HCT116 (cell line): Measurements from ENCODE around the gene SLX9. TPM values are rescaled to one million over a fixed set of nuclear protein-coding genes. Genes with fewer than 3 reads are reported as not detected.

ENCODE experiments used
- ATAC-seq: fragments of 200-7000 bp; cut with Tn5 transposase; 2 replicates; pipeline ENCODE4 v1.9.1; 2020; ENCODE audit warnings: mild to moderate bottlenecking, moderate library complexity
- BruUV-seq: library from RNA; stranded (reverse); fragments of 400-500 nt; replicated peaks from 2 replicates; lab custom pipeline; 2021; lab: Mats Ljungman, UMichigan
- CTCF ChIA-PET: fragments of 300-600 bp; sonication (Branson Sonifier 250); formaldehyde crosslinking; loops from one replicate; lab custom pipeline; 2021; ENCODE audit warnings: antibody characterized with exemption; lab: Charles Lee
- POLR2A ChIA-PET: fragments of 300-600, 350-600 bp; sonication (Branson Sonifier 250); formaldehyde crosslinking; loops from one replicate; lab custom pipeline; 2021; ENCODE audit warnings: antibody characterized with exemption; lab: Charles Lee
- RAD21 ChIA-PET, 2 experiments: fragments of 300-600 bp; sonication (Branson Sonifier 250); formaldehyde crosslinking; loops; one replicate each; lab custom pipeline; 2023; ENCODE audit warnings: low total read pairs in 2 of 2; ENCODE audit not compliant: uncharacterized antibody in 2 of 2, unreplicated experiment in 2 of 2, low non-redundant PET in 1 of 2; lab: Charles Lee
- DNase-seq: peaks from one replicate; pipeline ENCODE4 v3.0.0-alpha.2; 2010; ENCODE audit warnings: low read depth, low spot score
- H2AFZ ChIP-seq: fragments of 200-600 bp; shearing (Covaris generic), sonication (generic); 2 replicates; pipeline ENCODE4 v1.6.1; 2017; ENCODE audit warnings: low read depth, mixed run types, mixed read lengths, antibody characterized with exemption, low read length; ENCODE audit not compliant: poor library complexity, severe bottlenecking
- H3K27ac ChIP-seq: 2 replicates; pipeline ENCODE4 v1.5.1; 2012; ENCODE audit warnings: low read depth, low read length
- H3K27me3 ChIP-seq: fragments of 200-600 bp; sonication (generic); 2 replicates; pipeline ENCODE4 v1.6.1; 2016; ENCODE audit warnings: mixed run types, low read length, mixed read lengths; ENCODE audit not compliant: insufficient read depth
- H3K36me3 ChIP-seq, 2 experiments: fragments of 200-500 bp in 1 of 2; fragments of 200-600 bp in 1 of 2; sonication (Bioruptor generic) in 1 of 2; sonication (generic) in 1 of 2; 2 replicates each; pipeline versions ENCODE4 v1.5.1 to v1.6.1; 2014 to 2016; ENCODE audit warnings: low read length in 2 of 2, inconsistent platforms in 1 of 2, mixed read lengths in 1 of 2, mixed run types in 1 of 2; ENCODE audit not compliant: insufficient read depth in 2 of 2, control insufficient read depth in 1 of 2
- H3K4me1 ChIP-seq, 2 experiments: fragments of 200-600 bp in 1 of 2; sonication (generic) in 1 of 2; 2 replicates each; pipeline versions ENCODE4 v1.5.1 to v1.6.1; 2012 to 2017; ENCODE audit warnings: low read length in 2 of 2, inconsistent platforms in 1 of 2, mild to moderate bottlenecking in 1 of 2, mixed read lengths in 1 of 2, mixed run types in 1 of 2, moderate library complexity in 1 of 2; ENCODE audit not compliant: insufficient read depth in 2 of 2, control insufficient read depth in 1 of 2
- H3K4me2 ChIP-seq: fragments of 200-600 bp; sonication (generic); 2 replicates; pipeline ENCODE4 v1.6.1; 2017; ENCODE audit warnings: mixed run types, low read length, mixed read lengths
- H3K4me3 ChIP-seq, 2 experiments: fragments of 200-600 bp in 1 of 2; sonication (generic) in 1 of 2; replicated peaks in 1 of 2; 2 replicates each; pipeline ENCODE4 v1.5.1; 2011 to 2016; ENCODE audit warnings: low read length in 2 of 2, control low read depth in 1 of 2, low read depth in 1 of 2, mild to moderate bottlenecking in 1 of 2, mixed read lengths in 1 of 2, mixed run types in 1 of 2
- H3K79me2 ChIP-seq: fragments of 200-600 bp; sonication (generic); 2 replicates; pipeline ENCODE4 v1.6.1; 2017; ENCODE audit warnings: mild to moderate bottlenecking, mixed run types, low read length, moderate library complexity, mixed read lengths; ENCODE audit not compliant: insufficient read depth
- H3K9ac ChIP-seq: fragments of 200-600 bp; sonication (generic); 2 replicates; pipeline ENCODE4 v1.6.1; 2016; ENCODE audit warnings: low read length, mixed read lengths
- H3K9me2 ChIP-seq: fragments of 200-600 bp; sonication (generic), shearing (Covaris generic); 2 replicates; pipeline ENCODE4 v1.6.1; 2017; ENCODE audit warnings: mixed run types, mild to moderate bottlenecking, moderate library complexity; ENCODE audit not compliant: insufficient read depth
- H3K9me3 ChIP-seq, 2 experiments: fragments of 200-500 bp in 1 of 2; fragments of 200-600 bp in 1 of 2; sonication (Bioruptor generic) in 1 of 2; sonication (generic) in 1 of 2; 2 replicates each; pipeline ENCODE4 v1.6.1; 2014 to 2017; ENCODE audit warnings: low read length in 2 of 2, mixed read lengths in 2 of 2, inconsistent platforms in 1 of 2, low read depth in 1 of 2, mild to moderate bottlenecking in 1 of 2, mixed run types in 1 of 2, moderate library complexity in 1 of 2; ENCODE audit not compliant: control insufficient read depth in 1 of 2, insufficient read depth in 1 of 2
- H4K20me1 ChIP-seq: fragments of 200-600 bp; sonication (generic), shearing (Covaris generic); 2 replicates; pipeline ENCODE4 v1.6.1; 2017; ENCODE audit warnings: mixed run types, mild to moderate bottlenecking, moderate library complexity; ENCODE audit not compliant: insufficient read depth
- CEBPB ChIP-seq: IDR thresholded peaks from 2 replicates; pipeline ENCODE4 v1.6.1; 2012; ENCODE audit warnings: low read depth
- ELF1 ChIP-seq: IDR thresholded peaks from 2 replicates; pipeline ENCODE4 v1.6.1; 2012; ENCODE audit warnings: low read depth, borderline replicate concordance
- EZH2phosphoT487 ChIP-seq: fragments of 200-600 bp; IDR thresholded peaks from 2 replicates; pipeline ENCODE4 v1.6.1; 2018; ENCODE audit warnings: antibody characterized with exemption, borderline replicate concordance
- POLR2A ChIP-seq: IDR thresholded peaks from 2 replicates; pipeline ENCODE4 v1.7.0; 2011; ENCODE audit warnings: borderline replicate concordance; ENCODE audit not compliant: insufficient read depth, insufficient read length; ENCODE audit errors: extremely low read depth
- POLR2AphosphoS5 ChIP-seq: IDR thresholded peaks from 2 replicates; pipeline ENCODE4 v1.6.1; 2011; ENCODE audit warnings: mild to moderate bottlenecking, low read depth, low read length, moderate library complexity
- SRF ChIP-seq: IDR thresholded peaks from 2 replicates; pipeline ENCODE4 v1.6.1; 2012; ENCODE audit warnings: low read depth
- TCF7L2 ChIP-seq: IDR thresholded peaks from 2 replicates; pipeline ENCODE4 v1.7.0; 2011; ENCODE audit warnings: borderline replicate concordance, inconsistent platforms; ENCODE audit not compliant: insufficient read depth, insufficient read length; ENCODE audit errors: extremely low read depth
- ZNF274 ChIP-seq: fragments of 200-500 bp; sonication (Bioruptor generic); IDR thresholded peaks from 2 replicates; pipeline ENCODE4 v1.6.1; 2014; ENCODE audit warnings: mild to moderate bottlenecking, low read depth, low read length, inconsistent platforms
- intact Hi-C: fragments of 100-400 bp; cut with micrococcal nuclease; formaldehyde crosslinking; loops from 2 replicates; pipeline ENCODE4 v1.10.0; 2022
- total RNA-seq: library from RNA; stranded (reverse); gene quantifications from one replicate; pipeline ENCODE4 v1.2.1, GENCODE V29; 2021; ENCODE audit not compliant: unreplicated experiment
- TF ChIP-seq, protein P1 (sequence below): IDR thresholded peaks from 2 replicates; pipeline ENCODE4 v1.6.1; 2011; ENCODE audit warnings: mild to moderate bottlenecking, low read length, moderate library complexity; ENCODE audit not compliant: insufficient replicate concordance; ENCODE audit errors: extremely low read depth
- TF ChIP-seq, protein P2 (sequence below), 3 experiments: fragments of 200-600 bp in 1 of 3; sonication (generic) in 1 of 3; IDR thresholded peaks in 2 of 3; conservative IDR thresholded peaks in 1 of 3; 2 replicates each; pipeline ENCODE4 v1.5.1; 2012 to 2017; ENCODE audit warnings: low read depth in 2 of 3, low read length in 2 of 3, antibody characterized with exemption in 1 of 3, borderline replicate concordance in 1 of 3, control low read depth in 1 of 3, mild to moderate bottlenecking in 1 of 3, mixed read lengths in 1 of 3, mixed run types in 1 of 3, moderate library complexity in 1 of 3; ENCODE audit not compliant: insufficient read depth in 1 of 3
- TF ChIP-seq, protein P3 (sequence below): IDR thresholded peaks from 2 replicates; pipeline ENCODE4 v1.6.1; 2012

Gene SLX9
- total RNA-seq, 1 experiment from 2014 or later: 61.9 TPM

DNA sequence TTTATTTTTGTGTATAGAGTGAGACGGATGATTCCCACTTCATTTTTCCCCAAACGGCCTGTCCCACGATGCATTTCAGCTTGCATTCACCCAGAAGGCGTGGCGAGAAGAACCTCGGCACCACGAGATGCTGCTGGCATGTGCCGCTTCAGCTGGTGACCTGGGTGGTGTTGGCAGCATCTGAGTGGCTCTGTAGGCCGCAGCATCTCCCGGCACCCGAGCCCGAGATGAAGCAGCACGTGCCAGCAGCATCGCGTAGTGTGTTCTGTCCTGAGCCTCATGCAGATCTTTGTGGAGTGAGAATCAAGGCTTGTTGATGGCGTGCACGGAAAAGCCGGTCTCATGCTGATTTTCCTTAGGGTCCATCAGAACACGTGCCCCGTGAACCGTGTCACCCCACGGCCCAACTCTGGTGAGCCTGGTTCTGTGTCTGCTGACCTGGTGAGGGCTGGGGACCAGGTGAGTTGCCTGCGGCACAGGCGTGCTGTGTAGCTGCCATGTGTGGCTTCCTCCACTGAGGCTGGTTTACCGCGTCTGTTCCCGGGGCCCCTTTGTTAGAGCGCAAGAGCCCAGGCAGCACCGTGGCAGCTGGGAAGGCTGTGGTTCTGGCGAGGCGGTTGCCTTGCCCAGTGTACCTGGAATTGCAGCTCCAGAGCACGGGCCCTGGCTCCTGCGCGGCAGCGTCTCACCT lies 16.7 kb downstream of the SLX9 start:
- H2AFZ ChIP-seq: no peak overlapping the region
- TF ChIP-seq, protein P1, sequence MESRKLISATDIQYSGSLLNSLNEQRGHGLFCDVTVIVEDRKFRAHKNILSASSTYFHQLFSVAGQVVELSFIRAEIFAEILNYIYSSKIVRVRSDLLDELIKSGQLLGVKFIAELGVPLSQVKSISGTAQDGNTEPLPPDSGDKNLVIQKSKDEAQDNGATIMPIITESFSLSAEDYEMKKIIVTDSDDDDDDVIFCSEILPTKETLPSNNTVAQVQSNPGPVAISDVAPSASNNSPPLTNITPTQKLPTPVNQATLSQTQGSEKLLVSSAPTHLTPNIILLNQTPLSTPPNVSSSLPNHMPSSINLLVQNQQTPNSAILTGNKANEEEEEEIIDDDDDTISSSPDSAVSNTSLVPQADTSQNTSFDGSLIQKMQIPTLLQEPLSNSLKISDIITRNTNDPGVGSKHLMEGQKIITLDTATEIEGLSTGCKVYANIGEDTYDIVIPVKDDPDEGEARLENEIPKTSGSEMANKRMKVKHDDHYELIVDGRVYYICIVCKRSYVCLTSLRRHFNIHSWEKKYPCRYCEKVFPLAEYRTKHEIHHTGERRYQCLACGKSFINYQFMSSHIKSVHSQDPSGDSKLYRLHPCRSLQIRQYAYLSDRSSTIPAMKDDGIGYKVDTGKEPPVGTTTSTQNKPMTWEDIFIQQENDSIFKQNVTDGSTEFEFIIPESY: no peak
- TF ChIP-seq CEBPB: no peak
- H3K4me1 ChIP-seq: no peaks in the 10 kb centered on the region
- H3K79me2 ChIP-seq: peaks cover 87% of the 10 kb centered on the region
- H3K36me3 ChIP-seq: peaks cover 7 to 31% of the 10 kb centered on the region in 2 experiments; a peak in 3 of 4 replicates
- RAD21 ChIA-PET: no interaction called here
- H4K20me1 ChIP-seq: no peaks in the 10 kb centered on the region
- H3K4me2 ChIP-seq: no peak overlapping the region
- no peaks in the 10 kb centered on the region for H3K27me3 ChIP-seq
- no peak overlapping the region for H3K4me3 ChIP-seq
- no peaks in the 10 kb centered on the region for H3K9me2 ChIP-seq
- intact Hi-C loops: no loop called here
- CTCF ChIA-PET: interaction anchor here (1.1 kb wide), 1 partner anchor 9 kb away, joined by 3 read pairs; no protein-coding TSS in a partner anchor
- BruUV-seq: no TSS peak
- DNase-seq: no peak
- no peak for ATAC-seq
- POLR2A ChIA-PET: no interaction called here
- no peak overlapping the region for H3K9ac ChIP-seq
- H3K27ac ChIP-seq: no peak overlapping the region
- H3K9me3 ChIP-seq: no peaks in the 10 kb centered on the region

DNA sequence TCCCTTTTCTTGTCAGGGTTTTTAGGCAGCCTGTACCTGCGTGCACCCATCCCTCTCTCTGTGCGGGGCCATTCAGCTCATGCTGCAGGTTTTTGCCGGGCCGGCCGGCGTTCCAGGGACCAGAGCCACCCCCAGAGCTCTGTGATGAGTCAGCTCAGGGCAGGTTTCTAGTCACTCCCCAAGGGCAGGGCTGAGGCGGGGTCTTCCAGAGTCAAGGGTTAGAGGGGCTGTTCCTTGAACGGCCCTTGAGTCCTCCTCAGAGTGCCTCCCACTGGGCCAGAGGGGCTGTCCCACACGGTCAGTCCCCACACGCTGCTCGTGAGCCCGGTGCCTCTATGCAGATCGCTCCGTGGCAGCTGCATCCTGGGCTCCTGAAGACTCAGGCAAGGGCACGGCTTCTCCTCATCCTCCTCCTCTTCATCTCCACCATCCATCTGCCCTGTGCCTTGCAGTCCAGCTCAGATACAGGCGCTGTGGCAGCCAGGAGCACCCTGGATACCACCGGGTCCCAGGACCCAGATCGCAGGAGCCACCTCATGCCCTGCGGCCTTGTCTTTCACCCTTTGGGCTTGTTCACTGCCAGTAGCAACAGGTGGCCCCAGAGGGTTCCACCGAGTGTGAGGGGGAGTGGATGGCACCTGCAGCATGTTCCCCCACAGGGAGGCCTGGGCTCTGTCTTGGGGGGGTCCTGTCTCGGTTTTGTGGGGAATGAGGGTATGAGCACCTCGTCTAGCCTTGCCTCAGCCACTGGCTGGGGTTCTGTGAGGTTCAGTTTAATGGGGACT lies 17.4 kb downstream of the SLX9 start:
- peaks cover 86% of the 10 kb centered on the region for H3K79me2 ChIP-seq
- POLR2A ChIA-PET: no interaction called here
- ATAC-seq: no peak
- H2AFZ ChIP-seq: no peak overlapping the region
- H3K4me3 ChIP-seq: no peak overlapping the region
- H3K4me2 ChIP-seq: no peak overlapping the region
- peaks cover 9 to 34% of the 10 kb centered on the region in 2 experiments; a peak in 3 of 4 replicates for H3K36me3 ChIP-seq
- no peaks in the 10 kb centered on the region for H3K9me3 ChIP-seq
- no peak overlapping the region for H3K27ac ChIP-seq
- BruUV-seq: no TSS peak
- H3K9me2 ChIP-seq: no peaks in the 10 kb centered on the region
- no peak overlapping the region for H3K9ac ChIP-seq
- RAD21 ChIA-PET: no interaction called here
- CTCF ChIA-PET: interaction anchor here (1.1 kb wide), 1 partner anchor 9 kb away, joined by 3 read pairs; no protein-coding TSS in a partner anchor
- no peaks in the 10 kb centered on the region for H3K27me3 ChIP-seq
- no peak for DNase-seq
- no peaks in the 10 kb centered on the region for H4K20me1 ChIP-seq
- H3K4me1 ChIP-seq: no peaks in the 10 kb centered on the region
- intact Hi-C loops: no loop called here
- TF ChIP-seq TCF7L2 (no peak), ZNF274 (no peak), POLR2AphosphoS5 (no peak), CEBPB (no peak), ELF1 (no peak), SRF (no peak), EZH2phosphoT487 (no peak), POLR2A (no peak)
- TF ChIP-seq, protein P2, sequence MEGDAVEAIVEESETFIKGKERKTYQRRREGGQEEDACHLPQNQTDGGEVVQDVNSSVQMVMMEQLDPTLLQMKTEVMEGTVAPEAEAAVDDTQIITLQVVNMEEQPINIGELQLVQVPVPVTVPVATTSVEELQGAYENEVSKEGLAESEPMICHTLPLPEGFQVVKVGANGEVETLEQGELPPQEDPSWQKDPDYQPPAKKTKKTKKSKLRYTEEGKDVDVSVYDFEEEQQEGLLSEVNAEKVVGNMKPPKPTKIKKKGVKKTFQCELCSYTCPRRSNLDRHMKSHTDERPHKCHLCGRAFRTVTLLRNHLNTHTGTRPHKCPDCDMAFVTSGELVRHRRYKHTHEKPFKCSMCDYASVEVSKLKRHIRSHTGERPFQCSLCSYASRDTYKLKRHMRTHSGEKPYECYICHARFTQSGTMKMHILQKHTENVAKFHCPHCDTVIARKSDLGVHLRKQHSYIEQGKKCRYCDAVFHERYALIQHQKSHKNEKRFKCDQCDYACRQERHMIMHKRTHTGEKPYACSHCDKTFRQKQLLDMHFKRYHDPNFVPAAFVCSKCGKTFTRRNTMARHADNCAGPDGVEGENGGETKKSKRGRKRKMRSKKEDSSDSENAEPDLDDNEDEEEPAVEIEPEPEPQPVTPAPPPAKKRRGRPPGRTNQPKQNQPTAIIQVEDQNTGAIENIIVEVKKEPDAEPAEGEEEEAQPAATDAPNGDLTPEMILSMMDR (IDR thresholded peaks at IDR 0.05 in 2 of 3, conservative IDR thresholded peaks at IDR 0.05 in 1 of 3; ENCODE audit: borderline replicate concordance in 1 of 3, insufficient read depth in 1 of 3, low read depth in 2 of 3, low read length in 2 of 3): no peak
- TF ChIP-seq, protein P3, sequence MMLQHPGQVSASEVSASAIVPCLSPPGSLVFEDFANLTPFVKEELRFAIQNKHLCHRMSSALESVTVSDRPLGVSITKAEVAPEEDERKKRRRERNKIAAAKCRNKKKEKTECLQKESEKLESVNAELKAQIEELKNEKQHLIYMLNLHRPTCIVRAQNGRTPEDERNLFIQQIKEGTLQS: no peak
